A549 (cell line): ENCODE measurements around the gene TMEM219. TPM values are rescaled to one million over a fixed set of nuclear protein-coding genes. Genes with fewer than 3 reads are reported as not detected.

Experiments
- CBX8 ChIP-seq: fragments of 200-600 bp; sonication (generic); IDR thresholded peaks from 2 replicates; pipeline ENCODE4 v1.6.1; 2016
- CHD4 ChIP-seq: fragments of 200-600 bp; sonication (generic); IDR thresholded peaks from 2 replicates; pipeline ENCODE4 v1.6.1; 2016; ENCODE audit warnings: antibody characterized with exemption, mild to moderate bottlenecking, borderline replicate concordance
- EP300 ChIP-seq, 2 experiments: fragments of >200 bp; sonication (Bioruptor Twin); formaldehyde crosslinking; IDR thresholded peaks; 2 replicates in 1 of 2; 3 replicates in 1 of 2; pipeline ENCODE4 v1.6.1; 2016 to 2017
- FOSB ChIP-seq: fragments of 250-450 bp; sonication (Bioruptor Pico); IDR thresholded peaks from 2 replicates; pipeline ENCODE4 v1.5.0; 2020; ENCODE audit warnings: mild to moderate bottlenecking, moderate library complexity
- FOSL2 ChIP-seq, 2 experiments: fragments of 450-650 bp in 1 of 2; fragments of >200 bp in 1 of 2; sonication (Bioruptor Twin) in 1 of 2; formaldehyde crosslinking; IDR thresholded peaks; 2 replicates each; pipeline versions ENCODE4 v1.5.0 to v1.6.1; 2016 to 2020; ENCODE audit warnings: mild to moderate bottlenecking in 1 of 2, moderate library complexity in 1 of 2
- FOXS1 ChIP-seq: fragments of 250-450 bp; sonication (Bioruptor Pico); IDR thresholded peaks from 2 replicates; pipeline ENCODE4 v1.5.0; 2020; ENCODE audit warnings: mild to moderate bottlenecking, moderate library complexity
- GATA3 ChIP-seq: IDR thresholded peaks from 2 replicates; pipeline ENCODE4 v1.6.1; 2012; ENCODE audit warnings: borderline replicate concordance
- HEYL ChIP-seq: fragments of 250-450 bp; sonication (Bioruptor Pico); IDR thresholded peaks from 2 replicates; pipeline ENCODE4 v1.8.0; 2021; ENCODE audit warnings: mild to moderate bottlenecking, moderate library complexity
- JUNB ChIP-seq: fragments of >200 bp; sonication (Bioruptor Twin); formaldehyde crosslinking; IDR thresholded peaks from 2 replicates; pipeline ENCODE4 v1.6.1; 2016
- KDM1A ChIP-seq: fragments of 200-600 bp; sonication (generic); IDR thresholded peaks from 2 replicates; pipeline ENCODE4 v1.6.1; 2016; ENCODE audit warnings: low read depth, mild to moderate bottlenecking
- KDM5A ChIP-seq: fragments of 200-600 bp; sonication (generic); IDR thresholded peaks from 2 replicates; pipeline ENCODE4 v1.6.1; 2016; ENCODE audit warnings: antibody characterized with exemption, mild to moderate bottlenecking
- MAFK ChIP-seq: fragments of 450-650 bp; IDR thresholded peaks from 2 replicates; pipeline ENCODE4 v1.6.1; 2014; ENCODE audit not compliant: partially characterized antibody
- MAZ ChIP-seq: fragments of 150-350 bp; IDR thresholded peaks from 2 replicates; pipeline ENCODE4 v1.6.1; 2014; ENCODE audit warnings: antibody characterized with exemption, low read depth, low read length, borderline replicate concordance
- MYC ChIP-seq: IDR thresholded peaks from 2 replicates; pipeline ENCODE4 v1.6.1; 2012; ENCODE audit warnings: mild to moderate bottlenecking, inconsistent platforms, low read length, improper control_type of control experiment, borderline replicate concordance
- NFE2L2 ChIP-seq: fragments of 150-350 bp; conservative IDR thresholded peaks from 2 replicates; pipeline ENCODE4 v1.6.1; 2014; ENCODE audit warnings: low read length
- NPAS2 ChIP-seq: fragments of 250-450 bp; sonication (Bioruptor Pico); IDR thresholded peaks from 2 replicates; pipeline ENCODE4 v1.8.0; 2022; ENCODE audit warnings: mild to moderate bottlenecking, moderate library complexity, borderline replicate concordance
- NR3C1 ChIP-seq: fragments of >200 bp; sonication (Bioruptor Twin); formaldehyde crosslinking; IDR thresholded peaks from 3 replicates; pipeline ENCODE4 v1.6.1; 2017
- PHF8 ChIP-seq: fragments of 200-600 bp; sonication (generic); IDR thresholded peaks from 2 replicates; pipeline ENCODE4 v1.6.1; 2016; ENCODE audit warnings: low read depth, mild to moderate bottlenecking, antibody characterized with exemption, moderate library complexity, borderline replicate concordance
- POLR2AphosphoS2 ChIP-seq: conservative IDR thresholded peaks from 2 replicates; pipeline ENCODE4 v1.6.1; 2012; ENCODE audit warnings: low read length, improper control_type of control experiment, inconsistent platforms
- RCOR1 ChIP-seq: fragments of 150-350 bp; IDR thresholded peaks from 2 replicates; pipeline ENCODE4 v1.6.1; 2014; ENCODE audit warnings: antibody characterized with exemption, low read length, low read depth
- SMC3 ChIP-seq: fragments of >200 bp; sonication (Bioruptor Twin); formaldehyde crosslinking; IDR thresholded peaks from 3 replicates; pipeline ENCODE4 v1.6.1; 2018; ENCODE audit warnings: inconsistent platforms
- TFCP2L1 ChIP-seq: fragments of 250-450 bp; sonication (Bioruptor Pico); IDR thresholded peaks from 2 replicates; pipeline ENCODE4 v1.5.0; 2021; ENCODE audit warnings: mild to moderate bottlenecking
- TP53 ChIP-seq: fragments of 250-450 bp; sonication (Bioruptor Pico); IDR thresholded peaks from 2 replicates; pipeline ENCODE4 v1.5.0; 2021; ENCODE audit warnings: mild to moderate bottlenecking, moderate library complexity
- ZC3H11A ChIP-seq: fragments of 450-650 bp; IDR thresholded peaks from 2 replicates; pipeline ENCODE4 v1.6.1; 2014; ENCODE audit warnings: antibody characterized with exemption, mild to moderate bottlenecking
- ZFP36 ChIP-seq: fragments of 450-650 bp; IDR thresholded peaks from 2 replicates; pipeline ENCODE4 v1.6.1; 2014; ENCODE audit warnings: borderline replicate concordance; ENCODE audit not compliant: partially characterized antibody
- polyA plus RNA-seq, 4 experiments: library from polyadenylated mRNA; depleted of rRNA in 3 of 4; stranded (reverse); fragments of >200 nt; fragmentation: RNase III in 1 of 4; extraction: RNeasy Plus Mini Kit Qiagen cat#74134 plus additional on column Dnase treatment in 1 of 4; gene quantifications; 2 replicates in 3 of 4; 3 replicates in 1 of 4; pipeline ENCODE4 v1.2.3, GENCODE V29; 2011 to 2017
- TF ChIP-seq, protein P1 (sequence below): fragments of >200 bp; sonication (Bioruptor Twin); formaldehyde crosslinking; IDR thresholded peaks from 3 replicates; pipeline ENCODE4 v1.5.1; 2016
- TF ChIP-seq, protein P2 (sequence below): fragments of 450-650 bp; IDR thresholded peaks from 2 replicates; pipeline ENCODE4 v1.6.1; 2014; ENCODE audit warnings: antibody characterized with exemption
- TF ChIP-seq, protein P3 (sequence below): IDR thresholded peaks from 2 replicates; pipeline ENCODE4 v1.6.1; 2012
- TF ChIP-seq, protein P4 (sequence below): IDR thresholded peaks from 2 replicates; pipeline ENCODE4 v1.6.1; 2012; ENCODE audit warnings: low read depth, borderline replicate concordance
- TF ChIP-seq, protein P5 (sequence below): fragments of >200 bp; sonication (Bioruptor Twin); formaldehyde crosslinking; IDR thresholded peaks from 2 replicates; pipeline ENCODE4 v1.6.1; 2016

TMEM219 gene
- polyA plus RNA-seq, 2 of the 4 experiments (the other 2 are of a cell fraction): 65.1 to 74.4 TPM

DNA sequence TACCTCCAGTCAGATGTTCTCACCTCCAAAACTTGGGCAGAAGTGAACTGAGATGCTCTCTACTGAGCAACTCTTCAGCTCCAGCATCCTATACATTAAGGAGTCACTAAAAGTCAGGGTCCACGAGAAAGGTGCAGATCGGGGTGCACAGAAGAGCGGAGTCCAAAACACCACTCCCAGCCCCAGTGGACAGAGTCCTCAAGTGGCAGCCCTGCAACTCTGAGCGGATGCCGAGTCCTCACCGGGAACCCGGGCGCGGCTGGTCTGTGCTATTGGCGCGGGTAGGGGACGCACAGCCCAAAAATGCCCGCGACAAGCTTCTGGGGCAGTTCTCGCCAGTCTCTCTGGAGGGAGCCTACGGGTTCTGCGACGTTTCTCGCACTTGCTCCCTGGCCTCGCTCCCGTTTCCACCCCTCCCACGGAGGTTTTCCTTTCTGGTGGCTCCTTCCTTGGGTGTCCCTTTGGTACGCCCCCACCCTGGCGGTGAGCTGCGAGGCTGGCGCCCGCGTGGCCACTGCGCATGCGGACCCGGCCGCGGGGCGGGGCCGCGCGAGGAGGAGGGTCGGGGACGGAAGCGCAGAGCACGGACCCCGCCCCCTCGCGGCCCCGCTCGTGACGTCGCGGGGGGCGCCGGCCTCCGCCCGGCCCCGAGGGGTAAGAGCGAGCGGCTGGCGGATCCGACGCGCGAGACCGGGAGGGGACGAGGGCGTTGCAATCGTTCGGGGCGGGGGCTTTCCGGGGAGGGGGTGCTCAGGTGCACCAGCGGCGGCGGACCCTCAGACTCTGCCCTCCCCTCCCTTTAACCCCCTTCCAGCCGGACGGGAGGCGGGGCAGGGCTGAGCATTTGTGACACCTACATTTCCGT, at the start of gene TMEM219 (continued):
- TF ChIP-seq, protein P1, sequence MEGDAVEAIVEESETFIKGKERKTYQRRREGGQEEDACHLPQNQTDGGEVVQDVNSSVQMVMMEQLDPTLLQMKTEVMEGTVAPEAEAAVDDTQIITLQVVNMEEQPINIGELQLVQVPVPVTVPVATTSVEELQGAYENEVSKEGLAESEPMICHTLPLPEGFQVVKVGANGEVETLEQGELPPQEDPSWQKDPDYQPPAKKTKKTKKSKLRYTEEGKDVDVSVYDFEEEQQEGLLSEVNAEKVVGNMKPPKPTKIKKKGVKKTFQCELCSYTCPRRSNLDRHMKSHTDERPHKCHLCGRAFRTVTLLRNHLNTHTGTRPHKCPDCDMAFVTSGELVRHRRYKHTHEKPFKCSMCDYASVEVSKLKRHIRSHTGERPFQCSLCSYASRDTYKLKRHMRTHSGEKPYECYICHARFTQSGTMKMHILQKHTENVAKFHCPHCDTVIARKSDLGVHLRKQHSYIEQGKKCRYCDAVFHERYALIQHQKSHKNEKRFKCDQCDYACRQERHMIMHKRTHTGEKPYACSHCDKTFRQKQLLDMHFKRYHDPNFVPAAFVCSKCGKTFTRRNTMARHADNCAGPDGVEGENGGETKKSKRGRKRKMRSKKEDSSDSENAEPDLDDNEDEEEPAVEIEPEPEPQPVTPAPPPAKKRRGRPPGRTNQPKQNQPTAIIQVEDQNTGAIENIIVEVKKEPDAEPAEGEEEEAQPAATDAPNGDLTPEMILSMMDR: no peak; the same call in 1 of the 3 replicates
- TF ChIP-seq NPAS2 (CRISPR knock-in tag) (no peak), POLR2AphosphoS2 (no peak), RCOR1 (no peak), SMC3 (peak; percentile 26; the same call in 2 of the 3 replicates), MAFK (no peak), MYC (no peak), NFE2L2 (no peak), FOSL2 (IDR thresholded peaks at IDR 0.05) (no peak), FOSL2 (CRISPR knock-in tag; IDR thresholded peaks at IDR 0.05) (no peak), MAZ (no peak), KDM5A (no peak), FOXS1 (CRISPR knock-in tag) (no peak), TFCP2L1 (CRISPR knock-in tag) (no peak), CBX8 (no peak), NR3C1 (no peak), JUNB (no peak), ZFP36 (no peak), TP53 (CRISPR knock-in tag) (no peak), CHD4 (no peak), KDM1A (no peak), FOSB (CRISPR knock-in tag) (no peak), GATA3 (no peak), EP300 (IDR thresholded peaks at IDR 0.05) (no peak), PHF8 (peak; percentile 37; the same call in 1 of the 2 replicates), ZC3H11A (no peak), HEYL (CRISPR knock-in tag) (no peak)
- TF ChIP-seq, protein P2, sequence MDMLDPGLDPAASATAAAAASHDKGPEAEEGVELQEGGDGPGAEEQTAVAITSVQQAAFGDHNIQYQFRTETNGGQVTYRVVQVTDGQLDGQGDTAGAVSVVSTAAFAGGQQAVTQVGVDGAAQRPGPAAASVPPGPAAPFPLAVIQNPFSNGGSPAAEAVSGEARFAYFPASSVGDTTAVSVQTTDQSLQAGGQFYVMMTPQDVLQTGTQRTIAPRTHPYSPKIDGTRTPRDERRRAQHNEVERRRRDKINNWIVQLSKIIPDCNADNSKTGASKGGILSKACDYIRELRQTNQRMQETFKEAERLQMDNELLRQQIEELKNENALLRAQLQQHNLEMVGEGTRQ: no peak
- TF ChIP-seq, protein P3, sequence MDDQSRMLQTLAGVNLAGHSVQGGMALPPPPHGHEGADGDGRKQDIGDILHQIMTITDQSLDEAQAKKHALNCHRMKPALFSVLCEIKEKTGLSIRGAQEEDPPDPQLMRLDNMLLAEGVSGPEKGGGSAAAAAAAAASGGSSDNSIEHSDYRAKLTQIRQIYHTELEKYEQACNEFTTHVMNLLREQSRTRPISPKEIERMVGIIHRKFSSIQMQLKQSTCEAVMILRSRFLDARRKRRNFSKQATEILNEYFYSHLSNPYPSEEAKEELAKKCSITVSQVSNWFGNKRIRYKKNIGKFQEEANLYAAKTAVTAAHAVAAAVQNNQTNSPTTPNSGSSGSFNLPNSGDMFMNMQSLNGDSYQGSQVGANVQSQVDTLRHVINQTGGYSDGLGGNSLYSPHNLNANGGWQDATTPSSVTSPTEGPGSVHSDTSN: no peak
- TF ChIP-seq, protein P4, sequence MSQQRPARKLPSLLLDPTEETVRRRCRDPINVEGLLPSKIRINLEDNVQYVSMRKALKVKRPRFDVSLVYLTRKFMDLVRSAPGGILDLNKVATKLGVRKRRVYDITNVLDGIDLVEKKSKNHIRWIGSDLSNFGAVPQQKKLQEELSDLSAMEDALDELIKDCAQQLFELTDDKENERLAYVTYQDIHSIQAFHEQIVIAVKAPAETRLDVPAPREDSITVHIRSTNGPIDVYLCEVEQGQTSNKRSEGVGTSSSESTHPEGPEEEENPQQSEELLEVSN: peak; percentile 70
- TF ChIP-seq, protein P5, sequence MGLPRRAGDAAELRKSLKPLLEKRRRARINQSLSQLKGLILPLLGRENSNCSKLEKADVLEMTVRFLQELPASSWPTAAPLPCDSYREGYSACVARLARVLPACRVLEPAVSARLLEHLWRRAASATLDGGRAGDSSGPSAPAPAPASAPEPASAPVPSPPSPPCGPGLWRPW: no peak
